Right lobe of liver (tissue), 6 donors: ENCODE measurements around the gene ST8SIA5. TPM values are rescaled to one million over a fixed set of nuclear protein-coding genes. Genes with fewer than 3 reads are reported as not detected.

Experiments used
- ATAC-seq, 4 donors: fragments of 200-7000 bp; cut with Tn5 transposase; one replicate each; pipeline ENCODE4 v1.9.1; 2020; ENCODE audit warnings: mild to moderate bottlenecking in 4 of 4, moderate library complexity in 4 of 4
- DNase-seq, 3 donors: peaks; one replicate each; pipeline ENCODE4 v3.0.0-alpha.2; 2020
- H3K27ac ChIP-seq, 3 donors: fragments of 200-600 bp; one replicate each; pipeline ENCODE4 v1.8.0; 2022
- H3K27me3 ChIP-seq, 2 donors: fragments of 200-600 bp; one replicate each; pipeline ENCODE4 v1.8.0; 2022
- H3K36me3 ChIP-seq, 4 donors: fragments of 200-600 bp; sonication (generic) in 1 of 4; one replicate each; pipeline versions ENCODE4 v1.5.1 to v1.8.0; 2017 to 2022; ENCODE audit warnings: control low read depth in 1 of 4
- H3K4me1 ChIP-seq, 4 donors: fragments of 200-600 bp; sonication (generic) in 1 of 4; one replicate each; pipeline versions ENCODE4 v1.5.1 to v1.8.0; 2017 to 2022; ENCODE audit warnings: control low read depth in 1 of 4
- H3K4me3 ChIP-seq, 3 donors: fragments of 200-600 bp; one replicate each; pipeline ENCODE4 v1.8.0; 2022
- H3K9me3 ChIP-seq, 4 donors: fragments of 200-600 bp; sonication (generic) in 1 of 4; one replicate each; pipeline versions ENCODE4 v1.5.1 to v1.8.0; 2017 to 2022; ENCODE audit warnings: control low read depth in 1 of 4
- POLR2A ChIP-seq: fragments of 450-650 bp; IDR thresholded peaks from one replicate; pipeline ENCODE4 v1.6.1; 2017; ENCODE audit warnings: antibody characterized with exemption, mild to moderate bottlenecking
- WGBS: methylation state at CpG from one replicate; pipeline ENCODE4 v1.1.6; 2018; ENCODE audit warnings: low coverage, low lambda C conversion rate; ENCODE audit not compliant: insufficient coverage; ENCODE audit errors: missing lambda C conversion rate; 5-methylcytosine and 5-hydroxymethylcytosine counted together
- intact Hi-C, 2 donors: fragments of 100-400 bp; cut with DNase I; formaldehyde crosslinking; loops; one replicate each; pipeline versions ENCODE4 v1.11.2 to v1.14.1; 2022
- total RNA-seq, 6 experiments: library from RNA; depleted of rRNA in 2 of 6; stranded (reverse); fragments of >200 nt in 2 of 6; fragmentation: NEBNext Ultra II Directional in 3 of 6; extraction: Animal tissue kit (Norgen Biotek cat#: 25700) in 3 of 6; gene quantifications; one replicate each; pipeline versions ENCODE4 v1.1.0 to v1.2.4, GENCODE V29; 2016 to 2023
- TF ChIP-seq, protein P1 (sequence below), 4 donors: fragments of 200-600 bp in 3 of 4; fragments of 450-650 bp in 1 of 4; IDR thresholded peaks; one replicate each; pipeline versions ENCODE4 v1.5.1 to v1.8.0; 2016 to 2022; ENCODE audit warnings: antibody characterized with exemption in 4 of 4, mild to moderate bottlenecking in 2 of 4
- donor health status: DM: no; HTN: yes; CAD: no.
- donor health status: DM: no; HTN: no; CAD: no.
- donor health status: DM: no; HTN: no; CAD: no.
- donor health status: DM: no; HTN: yes; CAD: no.
- donor health status: DM: no; HTN: yes; CAD: no.

The ST8SIA5 gene
- total RNA-seq, 6 experiments from 2014 or later, result 0.07 to 0.92 TPM; not detected in 4

GRCh38 chr18:46657115-46657955, 99.5 kb downstream of the ST8SIA5 start, which contains the start of gene LOXHD1:
Gene LOXHD1, minus strand, starts transcription at chr18:46657220. Its CDS starts 187 bp downstream, at chr18:46657033.
- Histone ChIP-seq H3K4me3 (no peak within 1 kb of the TSS), H3K36me3 (no peaks in the 10 kb centered on the region), H3K4me1 (no peaks in the 10 kb centered on the region), H3K27ac (no peak within 1 kb of the TSS), H3K9me3 (no peaks in the 10 kb centered on the region), H3K27me3 (no peaks in the 10 kb centered on the region)
- 65% methylated on average over 15 of the region's 25 CpGs for WGBS
- no peak for ATAC-seq
- no peak for DNase-seq
- TF ChIP-seq POLR2A, result no peak
- TF ChIP-seq, protein P1, sequence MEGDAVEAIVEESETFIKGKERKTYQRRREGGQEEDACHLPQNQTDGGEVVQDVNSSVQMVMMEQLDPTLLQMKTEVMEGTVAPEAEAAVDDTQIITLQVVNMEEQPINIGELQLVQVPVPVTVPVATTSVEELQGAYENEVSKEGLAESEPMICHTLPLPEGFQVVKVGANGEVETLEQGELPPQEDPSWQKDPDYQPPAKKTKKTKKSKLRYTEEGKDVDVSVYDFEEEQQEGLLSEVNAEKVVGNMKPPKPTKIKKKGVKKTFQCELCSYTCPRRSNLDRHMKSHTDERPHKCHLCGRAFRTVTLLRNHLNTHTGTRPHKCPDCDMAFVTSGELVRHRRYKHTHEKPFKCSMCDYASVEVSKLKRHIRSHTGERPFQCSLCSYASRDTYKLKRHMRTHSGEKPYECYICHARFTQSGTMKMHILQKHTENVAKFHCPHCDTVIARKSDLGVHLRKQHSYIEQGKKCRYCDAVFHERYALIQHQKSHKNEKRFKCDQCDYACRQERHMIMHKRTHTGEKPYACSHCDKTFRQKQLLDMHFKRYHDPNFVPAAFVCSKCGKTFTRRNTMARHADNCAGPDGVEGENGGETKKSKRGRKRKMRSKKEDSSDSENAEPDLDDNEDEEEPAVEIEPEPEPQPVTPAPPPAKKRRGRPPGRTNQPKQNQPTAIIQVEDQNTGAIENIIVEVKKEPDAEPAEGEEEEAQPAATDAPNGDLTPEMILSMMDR (IDR thresholded peaks at IDR 0.05), result no peak
- intact Hi-C loops, result loop anchor here (5.0 to 10.0 kb wide), 3 partner anchors 373 to 503 kb away; no protein-coding TSS in a partner anchor

DNA sequence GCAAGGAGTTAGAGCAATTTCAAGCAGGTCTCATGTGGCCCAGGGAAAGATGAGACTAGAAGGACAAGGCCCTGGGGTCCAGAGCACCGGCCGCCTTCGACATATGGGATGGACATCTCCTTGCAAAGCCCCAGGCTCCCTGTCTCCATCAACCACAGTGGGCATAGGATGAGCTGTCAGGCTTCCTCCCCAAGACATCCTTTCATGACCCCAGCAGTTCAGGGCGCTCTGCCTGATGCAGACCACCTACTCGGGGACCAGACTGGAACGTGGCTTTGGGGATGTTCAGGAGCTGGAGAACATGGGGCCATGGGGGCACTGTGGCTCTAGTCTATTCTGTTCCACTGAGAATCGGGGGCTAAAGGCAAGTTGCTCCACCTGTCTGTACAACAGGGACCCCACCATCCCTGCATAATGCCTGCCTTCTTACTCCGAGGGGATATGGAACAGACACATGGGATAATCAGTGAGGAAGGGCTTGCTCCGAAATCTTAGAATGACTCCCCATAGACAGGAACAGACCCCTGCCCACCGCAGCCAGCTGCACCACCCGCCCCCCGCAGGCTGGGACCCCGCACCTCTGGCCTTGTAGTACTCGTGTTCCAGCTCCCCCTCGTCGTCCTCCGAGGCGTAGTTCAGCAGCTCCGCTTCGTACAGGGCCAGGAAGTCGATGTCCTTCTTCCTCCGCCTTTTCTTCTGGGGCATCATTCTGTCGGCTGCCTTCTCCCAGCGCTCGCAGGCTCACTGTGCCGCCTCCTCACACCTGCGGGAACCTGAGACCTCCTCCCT, 100.3 kb downstream of the ST8SIA5 start:
- H3K27me3 ChIP-seq, result no peaks in the 10 kb centered on the region
- intact Hi-C loops, result loop anchor here (5.0 to 10.0 kb wide), 3 partner anchors 372 to 502 kb away; no protein-coding TSS in a partner anchor
- TF ChIP-seq, protein P1 (IDR thresholded peaks at IDR 0.05), result no peak
- TF ChIP-seq POLR2A, result no peak
- H3K9me3 ChIP-seq, result no peaks in the 10 kb centered on the region
- no peak overlapping the region for H3K4me3 ChIP-seq
- no peak for ATAC-seq
- H3K36me3 ChIP-seq, result no peaks in the 10 kb centered on the region
- H3K27ac ChIP-seq, result no peak overlapping the region
- no peaks in the 10 kb centered on the region for H3K4me1 ChIP-seq
- WGBS, result 50% methylated on average over 2 of the region's 27 CpGs
- no peak for DNase-seq

DNA sequence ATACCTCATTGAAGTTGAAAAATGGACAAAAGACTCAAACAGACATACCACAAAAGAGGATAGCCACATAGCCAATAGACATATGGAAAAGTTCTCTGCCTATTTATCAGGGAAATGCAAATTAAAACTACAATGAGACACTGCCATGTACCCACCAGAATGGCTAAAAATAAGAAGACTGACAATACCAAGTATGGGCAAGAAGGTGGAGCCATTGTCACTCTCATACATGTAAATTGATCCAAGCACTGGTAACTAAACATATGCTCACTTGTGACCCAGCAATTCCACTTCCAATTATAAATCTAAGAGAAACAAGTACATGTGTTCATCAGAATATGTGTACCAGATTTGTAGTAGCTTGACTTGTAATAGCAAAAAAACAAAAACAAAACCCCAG, 104.5 kb downstream of the ST8SIA5 start:
- no peak for TF ChIP-seq POLR2A
- TF ChIP-seq, protein P1 (IDR thresholded peaks at IDR 0.05), result no peak
- H3K27me3 ChIP-seq, result no peaks in the 10 kb centered on the region
- intact Hi-C loops, result loop anchor here (10.0 kb wide), 2 partner anchors 368 to 498 kb away; no protein-coding TSS in a partner anchor
- H3K9me3 ChIP-seq, result no peaks in the 10 kb centered on the region
- H3K4me3 ChIP-seq, result no peak overlapping the region
- no peak overlapping the region for H3K27ac ChIP-seq
- H3K4me1 ChIP-seq, result no peaks in the 10 kb centered on the region
- no peaks in the 10 kb centered on the region for H3K36me3 ChIP-seq
- DNase-seq, result no peak
- no peak for ATAC-seq

DNA sequence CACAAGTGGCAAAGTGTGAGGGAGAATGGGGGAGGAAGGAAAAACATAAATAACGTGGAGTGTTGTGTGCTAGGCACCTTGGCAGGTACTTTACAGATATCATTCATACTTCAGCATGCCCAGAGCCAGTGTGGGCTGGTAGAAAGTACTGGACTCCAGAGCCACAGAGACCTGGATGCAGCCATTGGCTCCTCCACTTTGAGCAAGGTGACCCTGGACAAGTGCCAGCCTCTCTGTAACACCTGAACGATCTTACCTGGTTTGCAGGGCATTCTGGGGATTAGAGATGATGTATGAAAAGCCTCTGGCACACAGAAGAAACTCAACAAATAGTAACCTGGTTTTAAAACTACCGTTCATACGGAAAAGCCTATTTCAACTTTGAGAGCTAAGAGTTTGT, 106.2 kb downstream of the ST8SIA5 start:
- no peak for TF ChIP-seq POLR2A
- TF ChIP-seq, protein P1 (IDR thresholded peaks at IDR 0.05), result no peak
- WGBS, result 46% methylated on average over 4 of the region's 4 CpGs
- ATAC-seq (no peak), DNase-seq (no peak)
- H3K36me3 ChIP-seq, result no peaks in the 10 kb centered on the region
- intact Hi-C loops, result loop anchor here (10.0 kb wide), 2 partner anchors 366 to 496 kb away; no protein-coding TSS in a partner anchor
- H3K9me3 ChIP-seq, result no peaks in the 10 kb centered on the region
- no peaks in the 10 kb centered on the region for H3K4me1 ChIP-seq
- H3K4me3 ChIP-seq, result no peak overlapping the region
- H3K27ac ChIP-seq, result no peak overlapping the region
- no peaks in the 10 kb centered on the region for H3K27me3 ChIP-seq
